ENCODE results near the gene EDA.

EDA gene

GRCh38 chrX:69613946-69614345 is 2.0 kb upstream of the EDA start:
- TF ChIP-seq ZFX (IDR thresholded peaks at IDR 0.05) (no peak), CTCF (conservative IDR thresholded peaks at IDR 0.05) (no peak)
- no peak overlapping the region for H3K27ac ChIP-seq

DNA sequence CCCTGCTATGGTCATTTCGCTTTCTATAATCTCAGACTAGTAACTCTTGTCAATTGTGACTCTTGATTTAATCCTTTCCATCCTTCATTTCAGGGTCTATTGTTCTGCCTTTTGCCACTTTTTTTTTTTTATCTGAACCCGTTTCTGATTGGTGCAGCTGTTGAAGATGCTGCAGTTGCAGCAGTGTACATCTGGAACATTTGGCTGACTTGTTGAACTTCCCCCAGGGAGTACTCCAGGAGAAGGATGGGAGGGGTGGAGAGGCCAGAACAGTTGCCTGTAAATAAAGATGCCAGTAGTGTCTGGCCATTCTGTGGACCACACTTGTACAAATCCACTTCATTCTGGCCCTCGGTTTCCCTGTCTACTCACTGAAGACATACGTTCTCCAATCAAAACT is 1.0 kb upstream of the EDA start:
- H3K27ac ChIP-seq, result no peak overlapping the region
- TF ChIP-seq CTCF (conservative IDR thresholded peaks at IDR 0.05), result no peak
- no peak for TF ChIP-seq ZFX (IDR thresholded peaks at IDR 0.05)

GRCh38 chrX:69615342-69615741 is 571 bp upstream of the EDA start:
- TF ChIP-seq CTCF (conservative IDR thresholded peaks at IDR 0.05), result no peak
- TF ChIP-seq ZFX (IDR thresholded peaks at IDR 0.05), result no peak

DNA sequence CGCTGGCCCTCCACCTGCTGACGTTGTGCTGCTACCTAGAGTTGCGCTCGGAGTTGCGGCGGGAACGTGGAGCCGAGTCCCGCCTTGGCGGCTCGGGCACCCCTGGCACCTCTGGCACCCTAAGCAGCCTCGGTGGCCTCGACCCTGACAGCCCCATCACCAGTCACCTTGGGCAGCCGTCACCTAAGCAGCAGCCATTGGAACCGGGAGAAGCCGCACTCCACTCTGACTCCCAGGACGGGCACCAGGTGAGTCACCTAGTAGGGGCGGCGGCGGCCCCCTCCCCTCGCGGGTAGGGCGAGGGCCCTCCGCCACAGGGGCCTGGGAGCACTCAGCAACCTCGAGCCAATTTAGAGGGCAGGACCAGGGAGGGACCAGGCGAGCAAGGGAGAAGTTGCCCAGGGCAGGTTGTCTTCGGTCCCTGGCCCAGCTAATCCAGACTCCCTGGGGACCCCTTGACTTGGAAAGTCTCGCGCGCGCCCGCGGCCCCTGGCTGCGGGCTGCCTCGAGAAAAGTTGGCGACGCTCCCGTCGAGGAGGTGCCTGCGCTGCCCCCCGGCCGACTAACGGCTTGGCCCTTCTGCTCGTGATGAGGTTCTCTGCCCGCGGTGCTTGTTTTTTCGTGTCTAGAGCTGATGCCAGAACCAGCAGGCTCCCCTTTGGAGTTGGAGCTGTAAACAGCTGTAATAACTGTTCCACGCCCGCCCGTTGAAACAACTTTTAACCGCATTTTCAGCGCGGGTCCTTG is 717 bp downstream of the EDA start:
- H3K27ac ChIP-seq, result peak overlapping the region; percentile 72
- TF ChIP-seq CTCF (conservative IDR thresholded peaks at IDR 0.05) (no peak), ZFX (IDR thresholded peaks at IDR 0.05) (no peak)

More at GRCh38 chrX:69615342-69615741, 571 bp upstream of the EDA start:
- no peak overlapping the region for H3K27ac ChIP-seq

- TF ChIP-seq CTCF (conservative IDR thresholded peaks at IDR 0.05), result peak; percentile 70
- no peak for TF ChIP-seq ZFX (IDR thresholded peaks at IDR 0.05)
- no peak overlapping the region for H3K27ac ChIP-seq
These were observed 2.9 kb downstream of the EDA start for GRCh38 chrX:69618803-69619202.

- H3K27ac ChIP-seq, result no peak overlapping the region
- TF ChIP-seq CTCF (conservative IDR thresholded peaks at IDR 0.05) (no peak), ZFX (IDR thresholded peaks at IDR 0.05) (no peak)
These were observed 10.2 kb downstream of the EDA start for GRCh38 chrX:69626129-69626528.

- H3K27ac ChIP-seq, result no peak overlapping the region
- no peak for TF ChIP-seq CTCF (conservative IDR thresholded peaks at IDR 0.05)
- TF ChIP-seq ZFX (IDR thresholded peaks at IDR 0.05), result no peak
These were observed 11.8 kb downstream of the EDA start for GRCh38 chrX:69627744-69628143.
